Thoracic aorta (tissue), 2 donors: ENCODE results near the gene MAN2C1. TPM values are rescaled to one million over a fixed set of nuclear protein-coding genes. Genes with fewer than 3 reads are reported as not detected.

Experiments
- ATAC-seq: fragments of 150-250 bp; one replicate; pipeline ENCODE4 v1.8.0; 2017; ENCODE audit warnings: low read depth; ENCODE audit not compliant: insufficient number of reproducible peaks, low FRiP score
- DNase-seq: peaks from one replicate; pipeline ENCODE4 v3.0.0-alpha.2; 2020; ENCODE audit warnings: low spot score
- H3K27ac ChIP-seq, 2 donors: fragments of 200-600 bp; sonication (generic); 1 replicate in 1 of 2; 2 replicates in 1 of 2; pipeline ENCODE4 v1.5.1; 2016; ENCODE audit warnings: mild to moderate bottlenecking in 2 of 2, moderate library complexity in 2 of 2
- H3K27me3 ChIP-seq: fragments of 200-600 bp; sonication (generic); replicated peaks from 2 replicates; pipeline ENCODE4 v1.6.0; 2016; ENCODE audit warnings: mild to moderate bottlenecking; ENCODE audit not compliant: insufficient read depth
- H3K36me3 ChIP-seq: fragments of 200-600 bp; sonication (generic); one replicate; pipeline ENCODE4 v1.5.1; 2016
- H3K4me1 ChIP-seq, 2 donors: fragments of 200-600 bp; sonication (generic); 1 replicate in 1 of 2; 2 replicates in 1 of 2; pipeline versions ENCODE4 v1.5.1 to v1.6.0; 2016; ENCODE audit warnings: low read depth in 2 of 2, mild to moderate bottlenecking in 1 of 2; ENCODE audit not compliant: control insufficient read depth in 1 of 2
- H3K4me3 ChIP-seq: fragments of 200-600 bp; sonication (generic); 2 replicates; pipeline ENCODE4 v1.5.1; 2016; ENCODE audit warnings: mild to moderate bottlenecking
- H3K9me3 ChIP-seq: fragments of 200-600 bp; sonication (generic); 2 replicates; pipeline ENCODE4 v1.5.1; 2016
- CTCF ChIP-seq: fragments of 200-600 bp; sonication (generic); IDR thresholded peaks from one replicate; pipeline ENCODE4 v1.5.1; 2019; ENCODE audit warnings: antibody characterized with exemption
- total RNA-seq, 2 donors: library from RNA; depleted of rRNA; stranded (reverse); fragments of >200 nt; gene quantifications; one replicate each; pipeline versions ENCODE4 v1.1.0 to v1.2.3, GENCODE V29; 2016

Gene MAN2C1
- total RNA-seq, 2 donors from 2014 or later: 394 to 471 TPM

GRCh38 chr15:75361361-75361988 lies 6.9 kb downstream of the MAN2C1 start:
- no peak overlapping the region for H3K27ac ChIP-seq
- no peaks in the 10 kb centered on the region for H3K9me3 ChIP-seq
- no peaks in the 10 kb centered on the region for H3K27me3 ChIP-seq
- no peak overlapping the region for H3K4me3 ChIP-seq
- TF ChIP-seq CTCF: no peak
- H3K4me1 ChIP-seq: no peaks in the 10 kb centered on the region
- DNase-seq (no peak), ATAC-seq (no peak)
- H3K36me3 ChIP-seq: peaks cover 50% of the 10 kb centered on the region

DNA sequence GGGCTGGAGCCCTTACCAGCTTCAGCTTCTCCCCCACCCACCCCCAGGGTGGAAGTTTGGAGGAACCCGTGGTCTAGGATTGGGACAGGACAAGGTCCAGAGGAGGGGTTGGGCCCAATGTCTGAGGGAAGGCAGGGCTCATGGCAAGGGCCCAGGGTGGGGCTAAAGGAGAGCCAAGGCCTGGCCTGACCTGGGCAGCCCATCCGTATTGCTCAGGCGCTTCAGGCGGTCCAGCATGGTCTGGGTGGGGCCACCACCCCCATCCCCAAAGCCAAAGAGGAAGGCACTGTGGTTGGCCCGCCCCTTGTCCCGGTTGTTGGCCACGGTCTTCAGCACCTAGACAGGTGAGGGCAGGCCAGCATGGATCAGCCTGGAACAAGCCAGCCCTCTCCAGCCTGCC lies 7.6 kb downstream of the MAN2C1 start:
- Histone ChIP-seq H3K9me3 (no peaks in the 10 kb centered on the region), H3K27me3 (no peaks in the 10 kb centered on the region), H3K4me1 (no peaks in the 10 kb centered on the region), H3K27ac (no peak overlapping the region), H3K36me3 (peaks cover 45% of the 10 kb centered on the region), H3K4me3 (no peak overlapping the region)
- DNase-seq: no peak
- no peak for TF ChIP-seq CTCF
- no peak for ATAC-seq

- DNase-seq: no peak
- Histone ChIP-seq H3K4me1 (no peaks in the 10 kb centered on the region), H3K9me3 (no peaks in the 10 kb centered on the region), H3K27ac (no peak overlapping the region), H3K27me3 (no peaks in the 10 kb centered on the region), H3K4me3 (no peak overlapping the region), H3K36me3 (peaks cover 42% of the 10 kb centered on the region)
- no peak for ATAC-seq
- TF ChIP-seq CTCF: no peak
Observed at GRCh38 chr15:75360391-75360790, 8.0 kb downstream of the MAN2C1 start.

DNA sequence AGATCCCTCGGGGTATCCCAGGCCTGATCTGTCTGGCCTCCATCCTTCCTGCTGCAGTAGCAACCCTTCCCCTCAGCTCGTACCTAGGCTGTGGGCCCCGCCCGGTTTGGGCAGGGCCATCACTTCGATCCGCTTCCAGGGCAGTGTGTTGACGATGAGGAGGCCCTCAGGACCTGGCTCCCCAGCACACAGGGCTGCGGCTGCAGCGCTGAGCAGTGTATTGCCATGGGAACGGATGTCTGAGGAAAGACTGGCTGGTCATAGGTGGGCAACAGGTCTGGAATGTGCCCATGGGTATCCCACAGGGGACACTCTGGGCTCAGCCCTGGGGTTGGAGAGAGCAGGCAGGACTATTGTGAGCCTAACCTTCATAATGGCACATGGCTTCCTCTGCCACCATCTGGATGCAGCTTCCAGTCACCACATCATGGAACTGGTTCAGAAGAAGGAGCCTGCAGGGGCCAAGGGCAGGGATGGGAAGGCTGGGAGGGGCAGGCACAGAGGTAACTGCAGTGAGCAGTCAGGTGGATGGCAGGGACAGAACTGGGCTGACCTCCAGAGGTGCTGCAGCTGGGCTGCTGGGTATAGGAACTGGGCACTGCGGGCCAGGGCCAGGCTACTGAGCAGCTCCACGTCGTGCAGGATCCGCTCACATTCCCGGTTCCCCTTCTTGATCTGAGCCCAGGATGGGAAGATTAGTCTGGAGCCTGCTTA lies 8.7 kb downstream of the MAN2C1 start:
- no peak overlapping the region for H3K4me3 ChIP-seq
- H3K27me3 ChIP-seq: no peaks in the 10 kb centered on the region
- H3K27ac ChIP-seq: no peak overlapping the region
- H3K9me3 ChIP-seq: no peaks in the 10 kb centered on the region
- DNase-seq (no peak), ATAC-seq (no peak)
- TF ChIP-seq CTCF: no peak
- H3K36me3 ChIP-seq: peaks cover 39% of the 10 kb centered on the region
- H3K4me1 ChIP-seq: no peaks in the 10 kb centered on the region

- DNase-seq: no peak
- H3K4me1 ChIP-seq: no peaks in the 10 kb centered on the region
Observed at GRCh38 chr15:75358771-75359536, 9.5 kb downstream of the MAN2C1 start.

More at GRCh38 chr15:75358771-75359536, 9.5 kb downstream of the MAN2C1 start:
- Histone ChIP-seq H3K27me3 (no peaks in the 10 kb centered on the region), H3K27ac (no peak overlapping the region), H3K9me3 (no peaks in the 10 kb centered on the region), H3K4me3 (no peak overlapping the region), H3K36me3 (peaks cover 32% of the 10 kb centered on the region)
- ATAC-seq: no peak
- TF ChIP-seq CTCF: no peak
